C4-2B (cell line): ENCODE results near the gene CELA3B.
"Not testable (repeated sequence)": the region's sequence is repeated elsewhere in the genome, so short reads cannot be mapped to it uniquely, and the experiment has no call there.

Experiments used
- ZFX ChIP-seq: fragments of 450-650 bp; IDR thresholded peaks from 2 replicates; pipeline ENCODE4 v1.6.1; 2017
- TF ChIP-seq, protein P1 (sequence below): fragments of 450-650 bp; conservative IDR thresholded peaks from 2 replicates; pipeline ENCODE4 v1.5.1; 2017; ENCODE audit warnings: mild to moderate bottlenecking

- TF ChIP-seq, protein P1, sequence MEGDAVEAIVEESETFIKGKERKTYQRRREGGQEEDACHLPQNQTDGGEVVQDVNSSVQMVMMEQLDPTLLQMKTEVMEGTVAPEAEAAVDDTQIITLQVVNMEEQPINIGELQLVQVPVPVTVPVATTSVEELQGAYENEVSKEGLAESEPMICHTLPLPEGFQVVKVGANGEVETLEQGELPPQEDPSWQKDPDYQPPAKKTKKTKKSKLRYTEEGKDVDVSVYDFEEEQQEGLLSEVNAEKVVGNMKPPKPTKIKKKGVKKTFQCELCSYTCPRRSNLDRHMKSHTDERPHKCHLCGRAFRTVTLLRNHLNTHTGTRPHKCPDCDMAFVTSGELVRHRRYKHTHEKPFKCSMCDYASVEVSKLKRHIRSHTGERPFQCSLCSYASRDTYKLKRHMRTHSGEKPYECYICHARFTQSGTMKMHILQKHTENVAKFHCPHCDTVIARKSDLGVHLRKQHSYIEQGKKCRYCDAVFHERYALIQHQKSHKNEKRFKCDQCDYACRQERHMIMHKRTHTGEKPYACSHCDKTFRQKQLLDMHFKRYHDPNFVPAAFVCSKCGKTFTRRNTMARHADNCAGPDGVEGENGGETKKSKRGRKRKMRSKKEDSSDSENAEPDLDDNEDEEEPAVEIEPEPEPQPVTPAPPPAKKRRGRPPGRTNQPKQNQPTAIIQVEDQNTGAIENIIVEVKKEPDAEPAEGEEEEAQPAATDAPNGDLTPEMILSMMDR, result not testable (repeated sequence)
- TF ChIP-seq ZFX, result not testable (repeated sequence)
Measured at GRCh38 chr1:21969066-21969465, 7.8 kb upstream of the CELA3B start.
